ENCODE measurements around the gene UGT1A6.

- TF ChIP-seq CTCF (conservative IDR thresholded peaks at IDR 0.05 in 1 of 2, IDR thresholded peaks at IDR 0.05 in 1 of 2; ENCODE audit: extremely low read depth in 1 of 2, insufficient read depth in 1 of 2, low read depth in 1 of 2, low read length in 2 of 2): no peak
- TF ChIP-seq EZH2 (IDR thresholded peaks at IDR 0.05; ENCODE audit: borderline replicate concordance, low read length): no peak
Observed at GRCh38 chr2:233690444-233690843, 2.2 kb upstream of the UGT1A6 start.

Data from mammary epithelial cell (primary cell).